ENCODE results near the gene SCGB3A1.

DNA sequence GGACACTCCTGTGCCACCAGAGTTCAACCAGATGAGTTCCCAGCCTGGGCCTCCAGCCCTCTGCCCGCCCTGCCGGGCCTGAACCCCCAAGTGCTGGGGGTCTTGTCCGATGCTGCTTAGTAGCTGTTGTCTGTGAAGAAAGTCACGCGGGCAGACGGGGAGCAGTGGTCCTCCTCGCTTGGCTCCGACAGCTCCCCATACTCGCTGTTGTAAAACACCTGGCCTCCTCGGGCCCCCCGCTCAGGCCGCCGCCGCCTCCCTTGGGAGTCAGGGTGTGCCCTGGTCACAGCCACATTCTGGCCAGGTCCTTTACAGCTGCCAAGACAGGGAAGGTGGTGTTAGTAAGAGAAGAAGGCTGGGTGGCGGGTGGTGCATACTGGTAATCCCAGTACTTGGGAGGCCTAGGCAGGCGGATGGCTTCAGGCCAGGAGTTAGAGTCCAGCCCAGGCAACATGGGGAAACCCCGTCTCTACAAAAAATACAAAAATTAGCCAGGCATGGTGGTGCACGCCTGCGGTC is 11.8 kb upstream of the SCGB3A1 start:
- TF ChIP-seq POLR2A (IDR thresholded peaks at IDR 0.05): no peak
- TF ChIP-seq, protein P1, sequence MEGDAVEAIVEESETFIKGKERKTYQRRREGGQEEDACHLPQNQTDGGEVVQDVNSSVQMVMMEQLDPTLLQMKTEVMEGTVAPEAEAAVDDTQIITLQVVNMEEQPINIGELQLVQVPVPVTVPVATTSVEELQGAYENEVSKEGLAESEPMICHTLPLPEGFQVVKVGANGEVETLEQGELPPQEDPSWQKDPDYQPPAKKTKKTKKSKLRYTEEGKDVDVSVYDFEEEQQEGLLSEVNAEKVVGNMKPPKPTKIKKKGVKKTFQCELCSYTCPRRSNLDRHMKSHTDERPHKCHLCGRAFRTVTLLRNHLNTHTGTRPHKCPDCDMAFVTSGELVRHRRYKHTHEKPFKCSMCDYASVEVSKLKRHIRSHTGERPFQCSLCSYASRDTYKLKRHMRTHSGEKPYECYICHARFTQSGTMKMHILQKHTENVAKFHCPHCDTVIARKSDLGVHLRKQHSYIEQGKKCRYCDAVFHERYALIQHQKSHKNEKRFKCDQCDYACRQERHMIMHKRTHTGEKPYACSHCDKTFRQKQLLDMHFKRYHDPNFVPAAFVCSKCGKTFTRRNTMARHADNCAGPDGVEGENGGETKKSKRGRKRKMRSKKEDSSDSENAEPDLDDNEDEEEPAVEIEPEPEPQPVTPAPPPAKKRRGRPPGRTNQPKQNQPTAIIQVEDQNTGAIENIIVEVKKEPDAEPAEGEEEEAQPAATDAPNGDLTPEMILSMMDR (IDR thresholded peaks at IDR 0.05): no peak
